WTC11 (cell line): Measurements from ENCODE around the gene ANXA9. TPM values are rescaled to one million over a fixed set of nuclear protein-coding genes. Genes with fewer than 3 reads are reported as not detected.

Experiments used
- ATAC-seq: fragments of 200-7000 bp; cut with Tn5 transposase; 2 replicates; pipeline ENCODE4 v1.10.0; 2021; ENCODE audit warnings: mild to moderate bottlenecking, moderate library complexity
- Bru-seq: library from RNA; stranded (reverse); fragments of 400-500 nt; gene quantifications from one replicate; lab custom pipeline; 2021; lab: Mats Ljungman, UMichigan
- CTCF ChIA-PET: fragments of 300-600 bp; sonication (Branson Sonifier 250); formaldehyde crosslinking; loops from one replicate; lab custom pipeline; 2021; ENCODE audit warnings: antibody characterized with exemption; lab: Charles Lee
- POLR2A ChIA-PET: fragments of 350-600 bp; sonication (Branson Sonifier 250); formaldehyde crosslinking; loops from one replicate; lab custom pipeline; 2021; ENCODE audit warnings: antibody characterized with exemption; lab: Charles Lee
- DNase-seq: peaks from one replicate; pipeline ENCODE4 v3.0.0; 2021; ENCODE audit warnings: low spot score
- H3K27ac Mint-ChIP-seq: 2 replicates; pipeline ENCODE4 v1.8.0; 2021; ENCODE audit warnings: mixed read lengths
- H3K27me3 Mint-ChIP-seq: 2 replicates; pipeline ENCODE4 v1.8.0; 2021; ENCODE audit warnings: low read depth, mild to moderate bottlenecking, moderate library complexity, mixed read lengths
- H3K36me3 Mint-ChIP-seq: 2 replicates; pipeline ENCODE4 v1.8.0; 2021; ENCODE audit warnings: mixed read lengths
- H3K4me1 Mint-ChIP-seq: 2 replicates; pipeline ENCODE4 v1.8.0; 2022; ENCODE audit warnings: mixed read lengths
- H3K4me3 Mint-ChIP-seq: 2 replicates; pipeline ENCODE4 v1.8.0; 2021; ENCODE audit warnings: mild to moderate bottlenecking, moderate library complexity, mixed read lengths
- H3K9me3 Mint-ChIP-seq: 2 replicates; pipeline ENCODE4 v1.8.0; 2021; ENCODE audit warnings: mixed read lengths
- CBFB ChIP-seq: sonication (generic); formaldehyde crosslinking; IDR thresholded peaks from 2 replicates; pipeline ENCODE4 v1.8.1; 2022; ENCODE audit warnings: mild to moderate bottlenecking, low read depth, missing genetic modification reagents
- FOXJ3 ChIP-seq: sonication (generic); formaldehyde crosslinking; IDR thresholded peaks from 2 replicates; pipeline ENCODE4 v1.9.0; 2021; ENCODE audit warnings: missing genetic modification reagents, mild to moderate bottlenecking, borderline replicate concordance
- FOXK1 ChIP-seq: sonication (generic); formaldehyde crosslinking; IDR thresholded peaks from 2 replicates; pipeline ENCODE4 v1.8.0; 2022; ENCODE audit warnings: mild to moderate bottlenecking, moderate library complexity, missing genetic modification reagents
- FOXP4 ChIP-seq: sonication (generic); formaldehyde crosslinking; IDR thresholded peaks from 2 replicates; pipeline ENCODE4 v1.8.0; 2022; ENCODE audit warnings: mild to moderate bottlenecking, missing genetic modification reagents
- IRF1 ChIP-seq: sonication (generic); formaldehyde crosslinking; IDR thresholded peaks from 2 replicates; pipeline ENCODE4 v1.8.0; 2023; ENCODE audit warnings: missing genetic modification reagents
- JAZF1 ChIP-seq: fragments of 250-450 bp; sonication (Bioruptor Pico); IDR thresholded peaks from 2 replicates; pipeline ENCODE4 v1.9.0; 2021; ENCODE audit warnings: moderate library complexity, mild to moderate bottlenecking, inconsistent platforms
- NR3C1 ChIP-seq: sonication (generic); formaldehyde crosslinking; conservative IDR thresholded peaks from 2 replicates; pipeline ENCODE4 v1.8.1; 2023; ENCODE audit warnings: low read depth, mild to moderate bottlenecking, missing genetic modification reagents
- PRRX2 ChIP-seq: fragments of 250-450 bp; sonication (Bioruptor Pico); IDR thresholded peaks from 2 replicates; pipeline ENCODE4 v1.8.0; 2021; ENCODE audit warnings: mild to moderate bottlenecking
- SP1 ChIP-seq: sonication (generic); formaldehyde crosslinking; conservative IDR thresholded peaks from 2 replicates; pipeline ENCODE4 v1.8.1; 2022; ENCODE audit warnings: missing genetic modification reagents
- TEAD1 ChIP-seq: sonication (generic); formaldehyde crosslinking; IDR thresholded peaks from 2 replicates; pipeline ENCODE4 v1.8.0; 2022; ENCODE audit warnings: mild to moderate bottlenecking, missing genetic modification reagents
- USF2 ChIP-seq: sonication (generic); formaldehyde crosslinking; IDR thresholded peaks from 2 replicates; pipeline ENCODE4 v1.8.1; 2023; ENCODE audit warnings: mild to moderate bottlenecking, missing genetic modification reagents, moderate library complexity
- ZBTB21 ChIP-seq: sonication (generic); formaldehyde crosslinking; IDR thresholded peaks from 2 replicates; pipeline ENCODE4 v1.8.1; 2023; ENCODE audit warnings: mild to moderate bottlenecking, missing genetic modification reagents, borderline replicate concordance
- ZNF219 ChIP-seq: sonication (generic); formaldehyde crosslinking; IDR thresholded peaks from 2 replicates; pipeline ENCODE4 v1.8.0; 2023; ENCODE audit warnings: missing genetic modification reagents, mild to moderate bottlenecking, borderline replicate concordance
- ZNF423 ChIP-seq: fragments of 250-450 bp; sonication (Bioruptor Pico); IDR thresholded peaks from 2 replicates; pipeline ENCODE4 v2.1.2; 2022; ENCODE audit warnings: mild to moderate bottlenecking, moderate library complexity
- ZNF512 ChIP-seq: sonication (generic); formaldehyde crosslinking; IDR thresholded peaks from 2 replicates; pipeline ENCODE4 v1.8.1; 2022; ENCODE audit warnings: missing genetic modification reagents, borderline replicate concordance
- long read RNA-seq, 3 experiments: library from RNA in 1 of 3; library from capped mRNA in 1 of 3; library from polyadenylated mRNA in 1 of 3; unstranded in 2 of 3; stranded (forward) in 1 of 3; transcript quantifications; one replicate each; pipeline ENCODE4 v2.0.0, GENCODE V29; 2021
- total RNA-seq: library from RNA; stranded (reverse); gene quantifications from 3 replicates; pipeline ENCODE4 v1.2.3, GENCODE V29; 2021
- TF ChIP-seq, protein P1 (sequence below): sonication (generic); formaldehyde crosslinking; IDR thresholded peaks from 2 replicates; pipeline ENCODE4 v1.8.0; 2023; ENCODE audit warnings: missing genetic modification reagents, mild to moderate bottlenecking, borderline replicate concordance

The ANXA9 gene
- total RNA-seq (1.5 to 1.6 TPM (median 1.6 TPM) in 3 replicates), Bru-seq, nascent RNA (percentile 27 among the genes with signal in this experiment)
- long read RNA-seq, experiment 1, partial matches to known transcripts = 0 of 5 reads
- long read RNA-seq, experiment 1, other reads (novel, unspliced or antisense) = 2 of 5 reads
- long read RNA-seq, experiment 2, partial matches to known transcripts = 0 of 2 reads
- long read RNA-seq, experiment 2, other reads (novel, unspliced or antisense) = 1 of 2 reads
- long read RNA-seq, experiment 3, partial matches to known transcripts = 0 of 1 reads
- long read RNA-seq, experiment 3, other reads (novel, unspliced or antisense) = 1 of 1 reads

DNA sequence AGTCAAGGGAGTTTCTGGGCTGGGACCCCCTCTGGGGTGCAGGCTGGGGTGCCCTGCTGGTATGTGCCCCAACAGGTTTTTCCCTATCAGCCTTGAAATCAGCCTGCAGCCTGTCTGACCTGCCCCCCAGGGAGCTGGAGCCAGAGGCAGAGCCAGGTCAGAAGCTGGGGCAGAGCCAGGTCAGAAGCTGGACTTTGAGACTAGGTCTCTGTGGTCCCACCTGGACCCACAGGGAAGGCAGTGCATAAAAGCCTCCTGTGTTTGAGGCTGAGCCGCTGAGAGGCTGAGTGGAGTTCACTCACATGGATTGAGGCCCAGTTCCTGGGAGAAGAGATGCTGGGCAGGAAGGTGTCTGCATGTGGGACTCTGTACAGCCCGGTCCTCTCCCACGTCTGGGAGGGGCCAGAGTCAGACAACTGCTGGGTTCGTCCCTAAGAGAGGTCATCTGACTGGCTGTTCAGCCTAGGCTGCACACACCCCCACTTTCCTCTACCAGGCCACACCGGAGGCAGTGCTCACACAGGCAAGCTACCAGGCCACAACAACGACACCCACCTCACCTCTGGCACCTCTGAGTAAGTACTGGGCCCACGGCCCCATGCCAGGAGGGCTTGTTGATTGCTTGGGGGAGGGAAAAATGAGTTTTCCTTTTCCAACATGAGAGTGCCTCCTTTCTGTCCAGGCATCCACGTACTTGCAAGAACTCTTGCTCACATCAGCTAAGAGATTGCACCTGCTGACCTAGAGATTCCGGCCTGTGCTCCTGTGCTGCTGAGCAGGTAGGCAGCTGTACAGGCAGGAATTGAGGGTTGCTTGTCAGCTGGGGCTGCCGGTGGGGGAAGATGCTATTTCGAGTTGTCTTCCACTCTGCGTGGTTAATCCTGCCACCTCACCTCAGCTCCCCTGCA is at the start of gene ANXA9:
ANXA9 (plus strand) TSS at position 488 of the 908 bp plus-strand sequence. CDS start 814 bp downstream, outside the sequence.
- TF ChIP-seq PRRX2 (CRISPR knock-in tag) (no peak), USF2 (peak; percentile 30; the same call in 1 of the 2 replicates), ZNF423 (peak; percentile 93)
- Mint-ChIP-seq H3K9me3 (no peaks in the 10 kb centered on the region), H3K4me3 (peak within 1 kb of the TSS; percentile 46; the same call in 1 of the 2 replicates), H3K27me3 (no peaks in the 10 kb centered on the region), H3K36me3 (no peaks in the 10 kb centered on the region), H3K4me1 (peaks cover 35% of the 10 kb centered on the region), H3K27ac (peak within 1 kb of the TSS; percentile 87)
- ATAC-seq (peak; percentile 5; the same call in 1 of the 2 replicates), DNase-seq (peak; percentile 43)
- ChIA-PET CTCF (interaction anchor here (0.6 to 10.3 kb wide), 16 partner anchors 8 to 399 kb away, joined by 3 to 109 read pairs (median 4); partner anchors contain the start of genes C1orf56, GABPB2, GOLPH3L and MINDY1), POLR2A (interaction anchor here (0.6 to 1.6 kb wide), 8 partner anchors 12 to 414 kb away, joined by 3 to 14 read pairs (median 4); partner anchors contain the start of genes C1orf56, MINDY1 and MLLT11)

DNA sequence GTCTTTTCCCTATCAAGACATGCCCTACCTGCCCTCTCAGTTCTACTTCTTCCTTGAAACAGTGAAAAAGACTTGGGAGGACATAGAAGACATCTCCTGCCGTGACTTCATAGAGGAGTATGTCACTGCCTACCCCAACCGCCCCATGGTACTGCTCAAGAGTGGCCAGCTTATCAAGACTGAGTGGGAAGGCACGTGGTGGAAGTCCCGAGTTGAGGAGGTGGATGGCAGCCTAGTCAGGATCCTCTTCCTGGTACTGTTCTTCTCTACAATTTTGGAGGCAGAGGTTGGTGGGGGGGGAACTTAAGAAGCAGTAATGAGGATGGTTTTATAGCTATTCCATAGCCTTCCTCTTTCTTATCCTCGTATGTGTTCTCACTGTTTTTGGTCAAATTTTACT is 37.2 kb upstream of the ANXA9 start:
- no peaks in the 10 kb centered on the region for H3K4me1 Mint-ChIP-seq
- H3K4me3 Mint-ChIP-seq = no peak overlapping the region
- ATAC-seq (no peak), DNase-seq (no peak)
- H3K27me3 Mint-ChIP-seq = no peaks in the 10 kb centered on the region
- no peaks in the 10 kb centered on the region for H3K9me3 Mint-ChIP-seq
- ChIA-PET CTCF (no interaction called here), POLR2A (no interaction called here)
- H3K27ac Mint-ChIP-seq = no peak overlapping the region
- TF ChIP-seq CBFB (no peak), FOXP4 (CRISPR knock-in tag) (no peak), ZBTB21 (CRISPR knock-in tag) (no peak), ZNF219 (CRISPR knock-in tag) (no peak), TEAD1 (CRISPR knock-in tag) (no peak), ZNF512 (CRISPR knock-in tag) (no peak), NR3C1 (CRISPR knock-in tag) (no peak), SP1 (CRISPR knock-in tag) (no peak)
- H3K36me3 Mint-ChIP-seq = peaks cover 75% of the 10 kb centered on the region

GRCh38 chr1:150954708-150955107 is 27.4 kb upstream of the ANXA9 start:
- Mint-ChIP-seq H3K36me3 (peaks cover 70% of the 10 kb centered on the region), H3K9me3 (no peaks in the 10 kb centered on the region), H3K27ac (no peak overlapping the region), H3K4me1 (no peaks in the 10 kb centered on the region), H3K4me3 (no peak overlapping the region), H3K27me3 (no peaks in the 10 kb centered on the region)
- no peak for ATAC-seq
- ChIA-PET POLR2A (no interaction called here), CTCF (no interaction called here)
- no peak for DNase-seq
- TF ChIP-seq ZNF512 (CRISPR knock-in tag) (no peak), JAZF1 (CRISPR knock-in tag) (no peak), FOXK1 (CRISPR knock-in tag) (no peak), FOXJ3 (CRISPR knock-in tag) (no peak), IRF1 (CRISPR knock-in tag) (no peak)
- TF ChIP-seq, protein P1, sequence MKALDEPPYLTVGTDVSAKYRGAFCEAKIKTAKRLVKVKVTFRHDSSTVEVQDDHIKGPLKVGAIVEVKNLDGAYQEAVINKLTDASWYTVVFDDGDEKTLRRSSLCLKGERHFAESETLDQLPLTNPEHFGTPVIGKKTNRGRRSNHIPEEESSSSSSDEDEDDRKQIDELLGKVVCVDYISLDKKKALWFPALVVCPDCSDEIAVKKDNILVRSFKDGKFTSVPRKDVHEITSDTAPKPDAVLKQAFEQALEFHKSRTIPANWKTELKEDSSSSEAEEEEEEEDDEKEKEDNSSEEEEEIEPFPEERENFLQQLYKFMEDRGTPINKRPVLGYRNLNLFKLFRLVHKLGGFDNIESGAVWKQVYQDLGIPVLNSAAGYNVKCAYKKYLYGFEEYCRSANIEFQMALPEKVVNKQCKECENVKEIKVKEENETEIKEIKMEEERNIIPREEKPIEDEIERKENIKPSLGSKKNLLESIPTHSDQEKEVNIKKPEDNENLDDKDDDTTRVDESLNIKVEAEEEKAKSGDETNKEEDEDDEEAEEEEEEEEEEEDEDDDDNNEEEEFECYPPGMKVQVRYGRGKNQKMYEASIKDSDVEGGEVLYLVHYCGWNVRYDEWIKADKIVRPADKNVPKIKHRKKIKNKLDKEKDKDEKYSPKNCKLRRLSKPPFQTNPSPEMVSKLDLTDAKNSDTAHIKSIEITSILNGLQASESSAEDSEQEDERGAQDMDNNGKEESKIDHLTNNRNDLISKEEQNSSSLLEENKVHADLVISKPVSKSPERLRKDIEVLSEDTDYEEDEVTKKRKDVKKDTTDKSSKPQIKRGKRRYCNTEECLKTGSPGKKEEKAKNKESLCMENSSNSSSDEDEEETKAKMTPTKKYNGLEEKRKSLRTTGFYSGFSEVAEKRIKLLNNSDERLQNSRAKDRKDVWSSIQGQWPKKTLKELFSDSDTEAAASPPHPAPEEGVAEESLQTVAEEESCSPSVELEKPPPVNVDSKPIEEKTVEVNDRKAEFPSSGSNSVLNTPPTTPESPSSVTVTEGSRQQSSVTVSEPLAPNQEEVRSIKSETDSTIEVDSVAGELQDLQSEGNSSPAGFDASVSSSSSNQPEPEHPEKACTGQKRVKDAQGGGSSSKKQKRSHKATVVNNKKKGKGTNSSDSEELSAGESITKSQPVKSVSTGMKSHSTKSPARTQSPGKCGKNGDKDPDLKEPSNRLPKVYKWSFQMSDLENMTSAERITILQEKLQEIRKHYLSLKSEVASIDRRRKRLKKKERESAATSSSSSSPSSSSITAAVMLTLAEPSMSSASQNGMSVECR (CRISPR knock-in tag) = no peak
